SK-N-SH (cell line): Measurements from ENCODE around the gene INS. TPM values are rescaled to one million over a fixed set of nuclear protein-coding genes. Genes with fewer than 3 reads are reported as not detected.

ENCODE experiments used
- CTCF ChIA-PET: fragments of 300-600, 350-600 bp; formaldehyde crosslinking; extraction: SDS; loops from one replicate; lab custom pipeline; 2021; lab: Yijun Ruan, JAX
- POLR2A ChIA-PET: fragments of 350-600 bp; sonication (Branson Sonifier 250); formaldehyde crosslinking; extraction: SDS; loops from one replicate; lab custom pipeline; 2020; ENCODE audit warnings: antibody characterized with exemption, inconsistent platforms; lab: Yijun Ruan, JAX
- DNase-seq: peaks from one replicate; pipeline ENCODE4 v3.0.0; 2012
- H2AFZ ChIP-seq: fragments of 200-600 bp; sonication (generic); 2 replicates; pipeline ENCODE4 v1.8.1; 2016; ENCODE audit warnings: antibody characterized with exemption, mild to moderate bottlenecking, low read depth
- H3F3A ChIP-seq: fragments of 200-600 bp; sonication (generic); replicated peaks from 2 replicates; pipeline ENCODE3; 2016; ENCODE audit warnings: antibody characterized with exemption, mild to moderate bottlenecking; ENCODE audit not compliant: insufficient read depth
- H3K27ac ChIP-seq, 2 experiments: fragments of 200-500 bp in 1 of 2; fragments of 200-600 bp in 1 of 2; sonication (Bioruptor generic) in 1 of 2; sonication (generic), shearing (Covaris generic) in 1 of 2; 2 replicates each; pipeline versions ENCODE4 v1.5.1 to v1.6.1; 2014 to 2016; ENCODE audit warnings: low read depth in 2 of 2, inconsistent platforms in 1 of 2, low read length in 1 of 2, mild to moderate bottlenecking in 1 of 2, mixed read lengths in 1 of 2
- H3K27me3 ChIP-seq: fragments of 200-600 bp; sonication (generic), shearing (Covaris generic); 2 replicates; pipeline ENCODE4 v1.6.1; 2016; ENCODE audit warnings: mixed run types; ENCODE audit not compliant: insufficient read depth
- H3K36me3 ChIP-seq, 2 experiments: fragments of 200-500 bp in 1 of 2; fragments of 200-600 bp in 1 of 2; sonication (Bioruptor generic) in 1 of 2; sonication (generic) in 1 of 2; replicated peaks in 1 of 2; 2 replicates each; pipeline versions ENCODE3 to v1.5.1; 2014 to 2016; ENCODE audit warnings: low read length in 1 of 2, mild to moderate bottlenecking in 1 of 2; ENCODE audit not compliant: insufficient read depth in 2 of 2, control insufficient read depth in 1 of 2
- H3K4me1 ChIP-seq, 2 experiments: fragments of 200-500 bp in 1 of 2; fragments of 200-600 bp in 1 of 2; sonication (Bioruptor generic) in 1 of 2; sonication (generic), shearing (Covaris generic) in 1 of 2; 2 replicates each; pipeline versions ENCODE4 v1.5.1 to v1.6.1; 2014 to 2016; ENCODE audit warnings: low read depth in 1 of 2, low read length in 1 of 2, mixed run types in 1 of 2; ENCODE audit not compliant: insufficient read depth in 2 of 2, control insufficient read depth in 1 of 2
- H3K4me2 ChIP-seq: fragments of 200-600 bp; sonication (generic), shearing (Covaris generic); 2 replicates; pipeline ENCODE4 v1.6.1; 2017; ENCODE audit warnings: mixed run types
- H3K4me3 ChIP-seq, 2 experiments: fragments of 200-500 bp in 1 of 2; fragments of 200-600 bp in 1 of 2; sonication (Bioruptor generic) in 1 of 2; sonication (generic), shearing (Covaris generic) in 1 of 2; 2 replicates each; pipeline versions ENCODE4 v1.5.1 to v1.8.1; 2014 to 2016; ENCODE audit warnings: low read depth in 2 of 2, inconsistent platforms in 1 of 2, low read length in 1 of 2, mild to moderate bottlenecking in 1 of 2, mixed read lengths in 1 of 2, moderate library complexity in 1 of 2
- H3K79me2 ChIP-seq: fragments of 200-600 bp; sonication (generic); 2 replicates; pipeline ENCODE4 v1.8.1; 2017; ENCODE audit warnings: mild to moderate bottlenecking; ENCODE audit not compliant: insufficient read depth
- H3K9ac ChIP-seq: fragments of 200-600 bp; sonication (generic); 2 replicates; pipeline ENCODE4 v1.6.1; 2017; ENCODE audit warnings: mixed run types
- H3K9me2 ChIP-seq: fragments of 200-600 bp; sonication (generic); 2 replicates; pipeline ENCODE4 v1.6.1; 2017; ENCODE audit warnings: mixed run types
- H3K9me3 ChIP-seq: fragments of 200-600 bp; sonication (generic); 2 replicates; pipeline ENCODE4 v1.6.1; 2017; ENCODE audit warnings: mixed run types, mild to moderate bottlenecking, moderate library complexity
- H4K20me1 ChIP-seq: fragments of 200-600 bp; sonication (generic); 2 replicates; pipeline ENCODE4 v1.6.1; 2017; ENCODE audit warnings: mild to moderate bottlenecking, mixed run types; ENCODE audit not compliant: insufficient read depth
- CTCF ChIP-seq: fragments of 200-600 bp; sonication (generic); IDR thresholded peaks from 2 replicates; pipeline ENCODE4 v1.6.1; 2017; ENCODE audit warnings: antibody characterized with exemption, mild to moderate bottlenecking, moderate library complexity
- ELF1 ChIP-seq: IDR thresholded peaks from 2 replicates; pipeline ENCODE4 v1.4.0; 2012
- EP300 ChIP-seq, 2 experiments: IDR thresholded peaks; 2 replicates each; pipeline versions ENCODE4 v1.4.0 to v1.6.1; 2012; ENCODE audit warnings: borderline replicate concordance in 1 of 2, low read depth in 1 of 2, low read length in 1 of 2
- FOXJ3 ChIP-seq: sonication (generic); formaldehyde crosslinking; IDR thresholded peaks from 2 replicates; pipeline ENCODE4 v1.5.1; 2020; ENCODE audit warnings: mild to moderate bottlenecking, missing genetic modification reagents
- FOXM1 ChIP-seq: IDR thresholded peaks from 2 replicates; pipeline ENCODE4 v1.4.0; 2012; ENCODE audit warnings: low read depth, mild to moderate bottlenecking
- GABPA ChIP-seq: IDR thresholded peaks from 2 replicates; pipeline ENCODE4 v1.4.0; 2012; ENCODE audit warnings: low read depth, mild to moderate bottlenecking
- JUND ChIP-seq: IDR thresholded peaks from 2 replicates; pipeline ENCODE4 v1.4.0; 2012
- MAX ChIP-seq: IDR thresholded peaks from 2 replicates; pipeline ENCODE4 v1.4.0; 2012; ENCODE audit warnings: low read depth
- MEF2A ChIP-seq: IDR thresholded peaks from 2 replicates; pipeline ENCODE4 v1.4.0; 2012; ENCODE audit warnings: low read depth, borderline replicate concordance
- NFIC ChIP-seq: IDR thresholded peaks from 2 replicates; pipeline ENCODE4 v1.4.0; 2012; ENCODE audit warnings: borderline replicate concordance
- NRF1 ChIP-seq: IDR thresholded peaks from 2 replicates; pipeline ENCODE4 v1.6.1; 2012; ENCODE audit warnings: low read depth, mild to moderate bottlenecking, low read length
- PBX3 ChIP-seq: IDR thresholded peaks from 2 replicates; pipeline ENCODE4; 2012
- POLR2AphosphoS5 ChIP-seq: IDR thresholded peaks from 2 replicates; pipeline ENCODE4 v1.6.1; 2012; ENCODE audit warnings: low read depth, low read length
- RCOR1 ChIP-seq: fragments of 150-350 bp; IDR thresholded peaks from 2 replicates; pipeline ENCODE4 v1.6.1; 2017; ENCODE audit warnings: antibody characterized with exemption, low read length
- REST ChIP-seq: IDR thresholded peaks from 2 replicates; pipeline ENCODE4 v1.6.1; 2012; ENCODE audit warnings: mild to moderate bottlenecking, low read depth, low read length, moderate library complexity
- RXRA ChIP-seq: IDR thresholded peaks from 2 replicates; pipeline ENCODE4 v1.4.0; 2012; ENCODE audit warnings: low read depth, mild to moderate bottlenecking, borderline replicate concordance
- TEAD4 ChIP-seq: IDR thresholded peaks from 2 replicates; pipeline ENCODE4 v1.4.0; 2012; ENCODE audit warnings: mild to moderate bottlenecking, borderline replicate concordance; ENCODE audit not compliant: insufficient read depth
- ZBTB33 ChIP-seq: IDR thresholded peaks from 2 replicates; pipeline ENCODE4 v1.4.0; 2012; ENCODE audit warnings: low read depth, borderline replicate concordance
- WGBS: methylation state at CpG from one replicate; pipeline ENCODE4 v1.1.6; 2017; ENCODE audit warnings: low lambda C conversion rate; 5-methylcytosine and 5-hydroxymethylcytosine counted together
- polyA plus RNA-seq, 3 experiments: library from polyadenylated mRNA; depleted of rRNA; stranded (reverse); fragments of >200 nt; gene quantifications; 2 replicates each; pipeline ENCODE4 v1.2.3, GENCODE V29; 2012

INS gene
- polyA plus RNA-seq, 1 of the 3 experiments (the other 2 are of a cell fraction) = not detected

GRCh38 chr11:2138431-2139122, 22.4 kb downstream of the INS start:
- no peaks in the 10 kb centered on the region for H4K20me1 ChIP-seq
- POLR2A ChIA-PET = interaction anchor here (0.8 to 1.5 kb wide), 5 partner anchors 11 to 185 kb away, joined by 3 to 5 read pairs (median 4); no protein-coding TSS in a partner anchor
- peak overlapping the region in 1 of 2 experiments; percentile 47; a peak in 1 of 4 replicates for H3K27ac ChIP-seq
- H3K9ac ChIP-seq = no peak overlapping the region
- no peak overlapping the region for H2AFZ ChIP-seq
- TF ChIP-seq ZBTB33 (no peak), FOXM1 (no peak), FOXJ3 (CRISPR knock-in tag) (no peak), GABPA (no peak), CTCF (no peak), JUND (no peak), MEF2A (no peak), NRF1 (no peak), TEAD4 (no peak)
- H3F3A ChIP-seq = peaks cover 8% of the 10 kb centered on the region
- H3K27me3 ChIP-seq = peaks cover 47% of the 10 kb centered on the region
- H3K9me2 ChIP-seq = no peaks in the 10 kb centered on the region
- 7% methylated on average over 24 of the region's 68 CpGs for WGBS
- H3K79me2 ChIP-seq = no peaks in the 10 kb centered on the region
- peak overlapping the region in 1 of 2 experiments; percentile 41; a peak in 1 of 4 replicates for H3K4me3 ChIP-seq
- no peaks in the 10 kb centered on the region for H3K36me3 ChIP-seq
- no peak for DNase-seq
- no peaks in the 10 kb centered on the region for H3K9me3 ChIP-seq
- H3K4me2 ChIP-seq = no peak overlapping the region
- CTCF ChIA-PET = interaction anchor here (0.6 to 25.3 kb wide), 5 partner anchors 12 to 1023 kb away, joined by 3 to 1098 read pairs (median 3); no protein-coding TSS in a partner anchor
- H3K4me1 ChIP-seq = peaks cover 0 to 10% of the 10 kb centered on the region in 2 experiments; a peak in 1 of 4 replicates

- H3K9ac ChIP-seq = no peak overlapping the region
- H3K79me2 ChIP-seq = no peaks in the 10 kb centered on the region
- H3K36me3 ChIP-seq = no peaks in the 10 kb centered on the region
- peaks cover 43% of the 10 kb centered on the region for H3K27me3 ChIP-seq
- POLR2A ChIA-PET = interaction anchor here (0.6 to 1.5 kb wide), 3 partner anchors 182 to 185 kb away, joined by 3 read pairs; no protein-coding TSS in a partner anchor
- no peaks in the 10 kb centered on the region for H3K9me2 ChIP-seq
- H3K4me1 ChIP-seq = peaks cover 0 to 14% of the 10 kb centered on the region in 2 experiments; a peak in 1 of 4 replicates
- peak overlapping the region in 1 of 2 experiments; percentile 41; a peak in 1 of 4 replicates for H3K4me3 ChIP-seq
- DNase-seq = peak; percentile 64
- H3K4me2 ChIP-seq = no peak overlapping the region
- no peaks in the 10 kb centered on the region for H4K20me1 ChIP-seq
- H3K27ac ChIP-seq = peak overlapping the region in 1 of 2 experiments; percentile 47; a peak in 1 of 4 replicates
- H3F3A ChIP-seq = peaks cover 8% of the 10 kb centered on the region
- CTCF ChIA-PET = interaction anchor here (0.6 to 25.3 kb wide), 4 partner anchors 13 to 1022 kb away, joined by 3 to 1098 read pairs (median 50); no protein-coding TSS in a partner anchor
- no peaks in the 10 kb centered on the region for H3K9me3 ChIP-seq
- H2AFZ ChIP-seq = no peak overlapping the region
- WGBS = 0% methylated on average over 7 of the region's 44 CpGs
- TF ChIP-seq NFIC (no peak), REST (no peak), EP300 (IDR thresholded peaks at IDR 0.05; ENCODE audit: borderline replicate concordance in 1 of 2, low read depth in 1 of 2, low read length in 1 of 2) (no peak), POLR2AphosphoS5 (no peak), PBX3 (no peak), MAX (no peak), ELF1 (no peak), JUND (no peak), RCOR1 (no peak), RXRA (no peak)
Measured at GRCh38 chr11:2138068-2138430, 23.0 kb downstream of the INS start.
